Skin of body (tissue), 2 donors: ENCODE results near the gene UNK. TPM values are rescaled to one million over a fixed set of nuclear protein-coding genes. Genes with fewer than 3 reads are reported as not detected.
"Not testable (repeated sequence)": the region's sequence is repeated elsewhere in the genome, so short reads cannot be mapped to it uniquely, and the experiment has no call there.

Experiments
- DNase-seq: peaks from one replicate; lab custom pipeline; 2025; lab: John Stamatoyannopoulos, UW
- total RNA-seq: library from RNA; depleted of rRNA; stranded (reverse); fragments of >200 nt; gene quantifications from one replicate; pipeline ENCODE4 v1.2.3, GENCODE V29; 2014

The UNK gene
- total RNA-seq, 1 donor from 2014 or later = 39.2 TPM

DNA sequence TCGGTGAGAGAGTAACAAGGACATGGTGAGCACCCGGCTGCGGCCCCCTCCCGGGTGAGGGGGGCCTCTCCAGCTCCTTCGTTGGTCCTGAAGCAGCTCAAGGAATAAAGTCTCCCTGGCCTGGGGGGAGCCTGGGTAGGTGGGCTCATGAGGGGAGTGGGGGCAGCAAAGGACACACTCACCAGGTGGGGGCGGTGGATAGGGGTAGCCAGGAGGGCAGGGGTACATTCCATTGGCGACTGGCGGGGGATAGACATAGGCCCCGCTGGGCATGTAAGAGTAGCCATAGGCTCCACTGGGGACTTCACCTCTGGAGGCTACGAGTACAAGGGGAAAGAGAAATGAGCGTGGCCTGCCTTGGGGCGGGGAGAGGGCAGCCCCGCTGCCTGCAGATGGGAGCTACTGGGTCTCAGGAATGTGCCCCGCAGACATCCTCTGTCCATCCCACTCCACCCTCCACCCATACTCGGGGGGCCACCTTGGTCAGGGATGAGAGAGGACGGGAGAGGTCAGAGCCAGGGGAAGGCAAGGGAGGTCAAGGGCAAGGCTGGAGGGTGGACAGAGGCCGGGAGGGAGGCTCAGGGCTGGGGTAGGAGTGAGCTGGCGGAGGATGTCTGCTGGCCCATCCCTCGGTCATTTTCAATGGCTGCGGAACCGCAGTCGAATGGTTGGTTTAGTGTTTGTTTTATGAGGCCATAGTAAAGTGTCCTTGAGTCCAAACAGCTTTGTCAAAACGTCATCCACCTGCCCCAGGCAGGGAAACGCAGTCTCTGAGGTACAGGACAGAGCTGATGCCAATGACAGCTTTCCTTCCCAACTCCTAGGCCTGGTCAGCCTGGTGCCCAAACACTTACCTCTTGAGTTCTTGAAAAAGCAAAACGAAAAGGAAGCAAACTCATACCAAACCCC is 63.3 kb downstream of the UNK start:
- DNase-seq = no peak

DNA sequence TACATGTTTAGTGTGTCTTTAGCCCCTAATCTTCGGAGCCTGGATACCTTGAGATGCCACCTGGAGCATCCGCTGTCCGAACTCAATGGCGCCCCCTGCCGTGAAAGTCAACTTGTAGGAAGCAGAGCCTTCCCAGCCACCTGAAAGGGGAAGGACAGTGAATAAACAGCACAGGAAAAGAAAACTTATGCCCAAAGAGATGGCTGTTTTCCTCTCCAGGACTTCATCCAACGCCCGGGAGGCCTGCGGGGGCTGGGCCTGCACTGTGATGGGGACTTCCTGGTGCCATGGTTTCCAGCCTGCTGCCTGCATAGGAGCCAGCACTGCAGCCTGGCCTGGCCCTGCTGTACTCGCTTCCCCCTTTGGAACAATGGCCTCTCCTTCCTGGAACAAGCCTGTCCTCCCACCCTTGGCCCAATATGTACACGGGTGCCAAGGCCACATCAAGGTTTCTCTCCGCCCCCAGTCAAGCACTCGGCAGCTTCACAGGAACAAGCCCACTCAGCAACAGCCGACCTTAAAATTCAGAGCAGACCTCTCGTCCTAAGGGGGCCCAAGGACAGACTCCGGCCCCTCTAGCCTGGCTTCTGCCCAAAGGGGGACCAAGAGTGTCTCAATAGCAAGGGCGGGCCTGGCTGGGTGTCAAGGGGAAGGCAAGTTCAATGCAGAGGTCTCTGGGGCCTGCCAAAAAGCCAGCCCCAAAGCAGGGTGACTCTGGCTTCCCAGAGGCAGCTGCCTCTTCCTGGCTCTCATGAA is 64.1 kb downstream of the UNK start:
- no peak for DNase-seq

DNA sequence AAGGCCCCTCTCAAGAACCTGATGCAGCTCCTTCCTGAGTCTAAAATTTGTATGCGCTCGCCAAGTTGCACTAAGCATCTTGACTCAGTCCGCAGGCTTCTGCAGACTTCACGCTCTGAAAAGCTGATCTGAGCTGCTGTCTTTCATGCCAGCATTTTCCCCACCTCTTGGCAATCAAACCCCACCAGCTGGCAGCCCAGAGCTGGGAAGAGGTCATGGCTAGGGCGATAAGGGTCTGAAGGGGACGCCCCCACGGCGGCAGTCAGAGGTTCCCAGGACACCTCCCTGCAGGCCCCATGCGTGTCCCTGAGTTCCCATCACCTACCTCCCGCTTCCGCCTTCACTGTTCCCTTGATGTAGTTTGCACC is 64.7 kb downstream of the UNK start:
- DNase-seq = no peak

DNA sequence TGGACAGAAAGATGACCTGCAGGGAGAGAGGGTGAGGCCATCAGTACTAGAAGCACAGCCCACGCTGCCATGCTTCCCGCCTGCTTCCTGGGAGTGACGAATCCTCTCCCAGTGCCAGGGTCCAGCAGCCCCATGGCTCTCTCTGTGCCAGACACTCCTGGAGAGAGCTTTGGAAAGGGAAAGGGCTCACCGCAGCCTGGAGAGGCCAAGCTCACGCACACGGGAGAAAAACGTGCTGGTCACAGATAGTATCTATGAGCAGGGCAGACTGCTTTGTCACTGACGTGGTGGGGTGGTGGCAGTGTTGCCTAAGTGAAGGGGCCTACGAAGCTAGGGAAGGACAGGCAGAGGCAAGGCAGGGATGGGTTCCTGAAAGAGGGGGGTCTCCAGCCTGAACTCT is 65.1 kb downstream of the UNK start:
- DNase-seq = no peak

DNA sequence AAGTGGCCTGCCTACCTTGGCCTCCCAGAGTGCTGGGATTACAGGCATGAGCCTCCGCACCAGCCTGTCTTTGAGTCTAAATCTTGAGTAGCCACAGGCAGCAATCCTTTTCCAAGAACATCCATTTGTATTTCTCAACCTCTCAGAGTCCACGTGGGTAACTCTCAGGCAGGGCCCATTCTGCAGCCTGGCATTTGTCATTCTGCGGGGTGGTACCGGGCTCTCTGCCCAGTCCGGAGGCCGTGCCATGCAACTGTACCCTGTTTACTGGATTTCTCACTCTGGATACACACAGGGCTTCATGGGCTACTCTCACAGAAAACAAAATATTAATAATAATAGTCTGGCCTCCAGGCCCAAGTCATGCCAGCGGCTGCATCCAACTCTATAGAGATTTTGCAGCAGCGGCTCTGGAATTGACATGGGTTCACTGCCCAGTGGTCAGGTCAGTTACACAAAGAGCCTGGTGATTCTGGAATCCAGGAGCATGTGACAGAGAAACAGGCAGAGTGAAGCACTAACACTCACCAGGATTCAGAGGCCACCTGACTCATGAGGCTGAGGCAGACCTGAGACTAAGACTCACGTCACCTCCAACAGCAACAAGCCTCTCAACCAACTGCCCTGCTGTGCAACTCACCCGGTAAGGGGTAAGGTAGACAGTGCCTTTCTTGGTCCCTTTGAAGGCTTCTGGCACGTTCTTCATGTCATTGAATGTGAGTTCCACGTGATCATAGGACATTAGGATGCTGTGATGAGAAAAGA is 66.5 kb downstream of the UNK start:
- no peak for DNase-seq

DNA sequence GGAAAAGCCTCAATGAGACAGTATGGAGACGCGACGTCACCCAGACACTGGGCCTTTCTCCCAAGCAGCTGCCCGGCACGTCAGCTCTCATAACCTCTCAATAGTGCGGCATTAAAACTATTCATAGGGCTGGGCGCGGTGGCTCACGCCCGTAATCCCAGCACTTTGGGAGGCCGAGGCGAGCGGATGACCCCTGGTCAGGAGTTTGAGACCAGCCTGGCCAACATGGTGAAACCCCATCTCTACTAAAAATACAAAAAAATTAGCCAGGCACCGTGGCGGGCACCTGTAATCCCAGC is 67.0 kb downstream of the UNK start:
- not testable (repeated sequence) for DNase-seq

DNA sequence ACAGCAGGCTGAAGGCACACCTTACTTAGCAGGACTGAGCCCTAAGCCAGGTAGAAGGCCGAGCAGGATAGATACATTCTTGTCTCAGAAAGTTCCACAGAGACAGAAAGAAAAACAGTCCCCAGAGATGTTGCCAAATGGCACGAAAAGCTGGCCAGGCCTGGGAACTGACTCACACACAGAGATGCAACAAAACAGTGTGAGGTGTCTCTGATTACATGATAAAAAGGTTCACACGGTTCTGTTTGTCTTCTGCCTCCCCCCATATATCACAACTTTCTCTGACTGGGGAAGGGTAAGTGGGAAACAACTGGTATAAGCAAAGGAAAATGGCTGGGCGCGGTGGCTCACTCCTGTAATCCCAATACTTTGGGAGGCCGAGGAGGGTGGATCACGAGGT is 68.8 kb downstream of the UNK start:
- DNase-seq = no peak

DNA sequence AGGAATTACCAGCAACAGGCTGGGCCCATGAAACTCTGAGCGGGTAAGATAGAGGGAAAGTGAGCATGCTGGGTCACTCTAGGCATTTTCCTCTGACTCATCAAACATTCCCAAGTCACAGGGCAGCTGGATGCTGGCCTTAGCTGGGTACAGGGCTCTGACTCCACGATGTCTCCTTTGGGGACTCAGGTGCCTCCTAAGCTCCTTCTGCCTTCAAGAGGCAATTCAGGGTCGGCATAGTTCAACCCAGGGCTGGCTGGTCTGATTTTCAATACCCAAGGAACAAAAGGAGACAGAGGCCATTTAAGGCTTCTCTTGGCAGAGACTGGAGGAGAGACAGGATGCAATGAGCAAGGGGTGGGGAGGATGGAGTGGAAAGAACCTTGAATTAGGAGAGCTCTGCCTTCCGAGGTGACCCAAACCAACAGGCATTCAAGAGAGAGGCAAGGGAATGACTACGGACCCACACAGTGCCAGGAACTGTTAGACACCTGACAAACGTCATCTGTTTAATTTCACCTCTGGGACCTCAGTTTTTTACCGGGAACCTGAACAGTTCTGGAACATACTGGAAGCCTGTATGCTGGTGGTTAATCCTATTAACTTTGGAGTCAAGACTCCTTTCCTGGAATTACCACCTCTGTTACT is 69.6 kb downstream of the UNK start:
- DNase-seq = no peak

DNA sequence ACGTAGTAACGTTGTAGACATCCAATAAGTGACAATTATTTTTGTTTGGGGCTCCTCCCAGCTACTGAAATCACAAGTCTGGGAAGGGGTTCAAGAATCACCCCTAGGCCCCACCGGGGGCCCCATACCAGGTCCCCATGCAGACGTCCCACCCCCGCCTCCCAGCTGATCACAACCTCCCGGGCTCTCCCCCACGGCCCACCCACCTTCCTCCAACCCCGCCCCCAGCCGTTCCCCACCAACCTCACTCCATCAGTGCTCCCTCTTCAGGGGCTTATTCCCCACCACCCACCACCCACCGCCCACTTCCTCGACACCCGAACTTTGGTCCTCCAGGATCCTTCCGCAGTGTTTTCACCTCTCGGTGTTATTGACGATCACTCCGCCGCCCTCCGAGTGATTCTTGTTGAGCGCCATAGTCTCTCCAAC is 70.3 kb downstream of the UNK start:
- peak; percentile 83 for DNase-seq

DNA sequence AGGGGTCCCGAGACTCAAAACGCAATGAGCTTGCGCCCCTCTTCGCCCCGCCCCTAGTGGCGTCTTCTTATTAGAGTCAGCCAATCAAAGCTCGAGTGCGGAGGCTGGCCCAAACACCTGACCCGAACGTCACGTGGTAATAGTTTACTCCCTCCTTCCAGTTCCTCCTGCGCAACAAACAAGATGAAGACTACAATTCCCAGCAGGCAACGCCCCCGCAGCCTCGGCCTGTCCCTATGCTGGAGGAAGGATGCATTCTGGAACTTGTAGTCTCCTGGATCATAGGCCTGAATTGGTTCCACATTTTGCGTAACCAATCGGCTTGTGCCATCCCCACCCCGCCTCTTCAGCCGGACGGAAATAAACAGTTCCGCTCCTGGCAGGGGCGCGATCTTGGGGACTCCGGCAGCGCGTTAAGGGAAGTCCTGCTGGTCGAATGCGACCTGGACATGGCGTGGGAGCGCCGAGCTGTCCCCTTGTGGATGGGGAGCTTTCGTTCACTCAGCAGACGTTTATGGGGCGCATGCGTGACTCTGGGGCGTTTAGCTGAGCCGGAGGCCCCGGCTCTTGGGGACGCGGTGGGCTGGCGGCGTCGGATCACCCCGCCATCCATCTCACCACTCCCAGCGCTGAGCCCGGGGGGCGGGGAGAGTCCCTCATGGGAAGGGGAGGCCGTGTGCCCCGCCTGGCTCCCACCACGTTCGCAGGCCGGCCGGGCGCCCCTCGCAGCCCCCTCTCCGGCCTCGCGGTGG is 70.9 kb downstream of the UNK start, which contains the start of gene WBP2:
TSS of gene WBP2 (minus strand) at position 26 of the 752 bp plus-strand sequence. CDS start 38 bp downstream, outside the sequence.
- peak; percentile 100 for DNase-seq

DNA sequence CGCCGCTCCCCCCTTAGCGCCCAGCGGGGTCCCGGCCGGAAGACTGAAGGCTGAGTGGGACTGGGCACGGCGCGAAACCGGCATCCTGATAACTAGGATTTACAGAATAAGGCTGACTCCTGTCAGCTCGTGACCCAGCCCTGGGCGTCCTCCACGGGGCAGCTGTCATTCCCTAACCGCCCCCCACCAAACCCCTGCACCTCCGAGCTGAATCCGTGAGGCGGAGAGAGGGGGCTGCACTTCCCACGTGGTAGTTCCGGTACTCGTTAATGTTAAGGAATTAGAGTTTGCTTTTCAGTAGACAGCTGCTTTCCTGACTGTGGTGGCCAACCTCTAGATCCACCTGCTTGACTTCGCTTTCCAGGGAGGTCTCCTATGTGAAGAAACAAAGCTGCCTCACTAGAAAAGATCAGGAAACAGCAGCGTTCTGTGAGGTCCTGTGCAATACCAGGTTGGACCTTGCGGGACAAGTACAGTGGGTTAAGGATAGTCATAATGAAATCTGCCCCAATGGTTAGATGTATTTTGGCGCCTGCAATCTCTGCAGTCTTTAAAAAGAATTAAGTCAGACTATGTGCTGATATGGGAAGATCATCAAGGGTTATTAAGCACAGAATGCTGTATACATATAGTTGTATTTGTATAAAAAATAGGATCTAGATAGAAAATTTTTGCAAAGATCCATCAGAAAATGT is 71.6 kb downstream of the UNK start:
- peak; percentile 30 for DNase-seq

DNA sequence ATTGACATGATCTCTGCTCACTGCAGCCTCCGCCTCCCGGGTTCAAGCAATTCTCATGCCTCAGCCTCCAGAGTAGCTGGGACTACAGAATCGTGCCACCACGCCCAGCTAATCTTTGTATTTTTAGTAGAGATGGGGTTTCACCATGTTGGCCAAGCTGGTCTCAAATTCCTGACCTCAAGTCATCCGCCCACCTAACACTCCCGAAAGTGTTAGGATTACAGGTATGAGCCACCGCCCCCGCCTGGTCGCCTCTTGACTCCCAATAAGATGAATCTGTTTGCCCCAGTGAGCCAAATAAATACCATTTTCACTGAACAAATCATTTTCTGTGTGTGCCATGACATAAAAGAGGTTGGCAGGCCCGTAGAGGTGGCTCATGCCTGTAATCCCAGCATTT is 74.8 kb downstream of the UNK start:
- DNase-seq = not testable (repeated sequence)

DNA sequence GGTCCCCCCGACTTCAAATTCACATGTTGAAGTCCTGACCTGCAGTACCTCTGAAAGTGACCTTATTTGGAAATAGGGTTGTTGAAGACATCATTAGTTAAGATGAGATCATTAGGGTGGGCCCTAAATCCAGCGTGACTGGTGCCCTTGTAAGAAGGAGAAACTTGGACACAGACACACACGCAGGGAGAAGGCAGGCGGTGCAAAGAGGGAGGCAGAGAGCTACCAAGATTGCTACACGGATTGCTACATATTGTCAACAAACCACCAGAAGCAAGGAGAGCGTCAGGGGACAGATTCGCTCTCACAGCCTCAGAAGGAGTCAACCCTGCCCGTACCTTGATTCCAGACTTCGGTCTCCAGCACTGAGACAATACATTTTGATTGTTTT is 77.3 kb downstream of the UNK start:
- DNase-seq = no peak

DNA sequence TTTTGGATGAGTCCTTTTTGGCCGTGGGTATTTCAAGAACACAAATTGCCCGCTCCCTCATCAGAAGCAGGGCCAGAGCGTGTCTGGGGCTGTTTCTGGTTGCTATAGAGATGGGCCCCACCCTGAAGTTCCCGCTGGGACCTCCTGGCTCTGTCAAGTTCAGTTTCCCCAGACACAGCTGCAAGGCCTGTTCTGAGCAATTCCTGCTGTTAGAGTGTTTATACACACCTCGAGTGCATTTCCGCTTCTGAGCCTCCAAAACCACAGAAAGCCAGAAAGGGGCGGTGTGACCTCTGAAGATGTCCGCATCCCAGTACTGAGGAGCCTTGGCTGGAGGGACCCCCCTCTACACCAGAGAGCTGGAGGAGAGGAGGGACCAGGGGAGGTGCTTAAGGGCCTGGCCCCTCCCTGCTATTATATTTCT is 79.9 kb downstream of the UNK start:
- DNase-seq = peak; percentile 66

DNA sequence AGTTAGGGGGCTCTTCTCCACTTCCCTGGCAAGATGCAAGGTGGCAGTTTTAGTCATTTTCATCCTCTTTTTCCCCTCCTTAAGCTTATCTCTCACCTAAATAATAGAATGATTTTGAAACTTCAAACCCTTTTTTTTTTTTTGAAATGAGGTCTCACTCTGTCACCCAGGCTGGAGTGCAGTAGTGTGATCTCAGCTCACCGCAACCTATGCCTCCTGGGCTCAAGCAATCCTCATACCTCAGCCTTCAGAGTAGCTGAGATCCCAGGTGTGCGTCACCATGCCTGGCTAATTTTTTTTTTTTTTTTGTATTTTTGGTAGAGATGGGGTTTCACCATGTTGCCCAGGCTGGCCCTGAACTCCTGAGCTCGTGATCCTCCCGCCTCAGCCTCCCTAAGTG is 80.3 kb downstream of the UNK start:
- not testable (repeated sequence) for DNase-seq

DNA sequence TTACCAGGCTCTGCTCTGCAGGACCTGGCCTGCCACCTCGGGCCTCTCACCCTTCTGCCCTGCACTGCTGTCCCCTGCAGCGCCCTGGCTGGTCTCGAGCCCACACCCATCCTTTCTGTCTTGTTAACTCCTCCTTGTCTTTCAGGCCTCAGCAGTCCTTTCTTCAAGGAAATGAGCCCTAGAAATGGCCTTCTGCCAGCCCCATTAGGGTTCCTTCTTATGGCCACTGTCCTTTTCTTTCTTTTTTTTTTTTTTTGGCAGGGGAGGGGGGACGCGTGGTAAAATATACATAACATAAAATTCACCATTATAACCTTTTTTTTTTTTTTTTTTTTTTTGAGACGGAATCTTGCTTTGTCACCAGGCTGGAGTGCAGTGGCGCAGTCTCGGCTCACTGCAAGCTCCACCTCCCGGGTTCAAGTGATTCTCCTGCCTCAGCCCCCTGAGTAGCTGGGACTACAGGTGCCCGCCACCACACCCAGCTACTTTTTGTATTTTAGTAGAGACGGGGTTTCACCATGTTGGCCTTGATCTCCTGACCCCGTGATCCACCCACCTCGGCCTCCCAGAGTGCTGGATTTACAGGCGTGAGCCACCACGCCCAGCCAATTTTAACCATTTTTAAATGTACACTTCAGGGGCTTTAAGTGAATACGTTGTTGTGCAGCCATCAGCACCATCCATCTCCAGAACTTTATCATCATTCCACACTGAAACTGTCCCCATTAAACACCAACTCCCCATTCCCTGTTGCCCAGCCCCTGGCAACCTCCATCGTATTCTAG is 81.0 kb downstream of the UNK start:
- not testable (repeated sequence) for DNase-seq

DNA sequence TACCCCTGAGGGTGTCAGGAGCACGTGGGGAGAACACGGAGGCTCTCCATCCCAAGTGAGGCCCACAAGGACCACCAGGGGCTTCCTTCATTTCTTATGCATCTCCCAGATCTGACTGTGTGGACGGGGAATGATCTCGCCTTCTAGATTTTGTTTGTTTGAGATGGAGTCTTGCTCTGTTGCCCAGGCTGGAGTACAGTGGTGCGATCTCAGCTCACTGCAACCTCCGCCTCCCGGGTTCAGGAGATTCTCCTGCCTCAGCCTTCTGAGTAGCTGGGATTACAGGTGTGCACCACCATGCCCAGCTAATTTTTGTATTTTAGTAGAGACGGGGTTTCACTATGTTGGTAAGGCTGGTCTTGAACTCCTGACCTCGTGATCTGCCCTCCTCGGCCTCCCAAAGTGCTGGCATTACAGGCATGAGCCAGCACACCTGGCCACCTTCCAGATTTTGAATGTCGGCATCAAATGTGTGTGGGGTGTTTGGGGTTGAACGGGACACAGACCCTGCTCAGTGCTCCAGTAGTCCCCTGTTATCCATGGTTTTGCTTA is 84.2 kb downstream of the UNK start:
- DNase-seq = not testable (repeated sequence)

DNA sequence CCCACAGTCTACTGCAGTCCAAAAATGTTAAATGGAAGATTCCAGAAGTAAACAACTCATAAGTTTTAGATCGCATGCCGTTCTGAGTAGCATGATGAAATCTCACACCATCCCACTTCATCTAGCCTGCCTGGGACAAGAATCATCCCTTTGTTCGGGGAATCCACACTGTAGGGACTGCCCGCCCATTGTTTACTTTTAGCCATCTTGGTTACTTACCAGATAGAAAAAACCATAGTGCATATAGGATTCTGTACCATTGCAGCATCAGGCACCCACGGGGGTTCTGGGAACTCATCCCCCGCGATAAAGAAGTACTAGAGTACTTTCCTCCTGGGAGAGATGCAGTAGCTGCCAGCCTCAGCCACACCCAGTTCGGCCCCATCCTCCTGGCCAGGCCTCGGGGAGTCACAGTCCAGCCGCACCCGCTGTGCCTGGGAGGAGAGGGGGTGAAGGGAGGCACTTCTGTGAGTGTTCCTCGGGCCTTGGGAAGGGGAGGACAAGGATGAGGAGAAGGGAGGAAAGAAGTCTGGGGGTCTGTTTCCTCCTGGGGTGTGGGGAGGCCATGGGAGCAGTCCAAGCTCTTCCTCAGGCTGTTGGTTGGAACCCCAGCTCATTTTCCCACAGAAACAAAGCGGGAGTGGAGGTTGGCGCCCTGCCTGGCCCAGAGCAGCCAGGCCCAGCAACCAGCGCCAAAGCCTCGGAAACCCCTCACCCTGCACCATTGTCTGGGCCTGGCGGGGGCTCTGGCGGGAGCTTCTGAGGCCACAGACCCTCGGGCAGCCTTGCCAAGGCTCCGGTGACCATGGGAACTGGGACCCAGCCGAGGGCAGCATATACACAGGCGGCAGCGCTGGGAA is 84.9 kb downstream of the UNK start:
- DNase-seq = peak; percentile 22
